Progenitor cell of endocrine pancreas (in vitro differentiated cells): ENCODE measurements around the gene SEMA3A. TPM values are rescaled to one million over a fixed set of nuclear protein-coding genes. Genes with fewer than 3 reads are reported as not detected.

Source experiments
- DNase-seq: peaks from one replicate; pipeline ENCODE4 v3.0.0; 2021; ENCODE audit warnings: low spot score; ENCODE audit not compliant: unreplicated experiment
- H3K27ac Mint-ChIP-seq: 2 replicates; pipeline ENCODE4 v1.8.0; 2021; ENCODE audit warnings: mild to moderate bottlenecking, moderate library complexity, mixed read lengths
- H3K27me3 Mint-ChIP-seq: 2 replicates; pipeline ENCODE4 v1.8.0; 2021; ENCODE audit warnings: mixed read lengths
- H3K36me3 Mint-ChIP-seq: 2 replicates; pipeline ENCODE4 v1.8.0; 2022; ENCODE audit warnings: mixed read lengths; ENCODE audit not compliant: insufficient read depth
- H3K4me1 Mint-ChIP-seq: 2 replicates; pipeline ENCODE4 v1.8.0; 2021; ENCODE audit warnings: low read depth, mixed read lengths
- H3K4me3 Mint-ChIP-seq: 2 replicates; pipeline ENCODE4 v1.8.0; 2021; ENCODE audit warnings: low read depth, mild to moderate bottlenecking, moderate library complexity, mixed read lengths
- H3K9me3 Mint-ChIP-seq: 2 replicates; pipeline ENCODE4 v1.8.0; 2021; ENCODE audit warnings: low read depth, mixed read lengths
- total RNA-seq: library from RNA; stranded (reverse); gene quantifications from 2 replicates; pipeline ENCODE4 v1.2.1, GENCODE V29; 2021
- TF ChIP-seq, protein P1 (sequence below): fragments of 200-600 bp; sonication (generic); IDR thresholded peaks from one replicate; pipeline ENCODE4 v1.5.0; 2021; ENCODE audit warnings: antibody characterized with exemption, mild to moderate bottlenecking; ENCODE audit not compliant: unreplicated experiment

Gene SEMA3A
- total RNA-seq, 1 donor from 2014 or later: 12.4 TPM

DNA sequence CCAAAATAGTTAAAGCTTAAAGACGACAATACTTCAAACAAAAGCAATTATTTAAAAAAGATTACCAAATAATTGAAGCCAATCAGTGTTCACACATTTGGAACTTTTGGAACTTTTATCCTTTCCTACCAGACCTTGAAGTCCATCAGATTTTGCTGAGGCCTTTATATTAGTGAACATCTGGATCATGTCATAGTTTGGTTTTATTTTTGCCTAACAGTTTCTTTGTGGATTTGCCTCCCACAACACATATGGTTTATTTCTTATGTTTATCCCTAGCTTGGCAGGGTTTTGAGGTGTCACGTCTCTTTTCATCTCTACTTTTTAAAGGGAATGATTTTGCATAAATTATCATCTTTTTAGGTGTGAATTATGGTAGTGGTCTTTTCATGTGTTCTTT lies 242.4 kb downstream of the SEMA3A start:
- no peak for DNase-seq
- Mint-ChIP-seq H3K4me1 (peaks cover 17% of the 10 kb centered on the region), H3K27ac (no peak overlapping the region), H3K9me3 (no peaks in the 10 kb centered on the region), H3K36me3 (no peaks in the 10 kb centered on the region), H3K4me3 (no peak overlapping the region), H3K27me3 (no peaks in the 10 kb centered on the region)
- TF ChIP-seq, protein P1, sequence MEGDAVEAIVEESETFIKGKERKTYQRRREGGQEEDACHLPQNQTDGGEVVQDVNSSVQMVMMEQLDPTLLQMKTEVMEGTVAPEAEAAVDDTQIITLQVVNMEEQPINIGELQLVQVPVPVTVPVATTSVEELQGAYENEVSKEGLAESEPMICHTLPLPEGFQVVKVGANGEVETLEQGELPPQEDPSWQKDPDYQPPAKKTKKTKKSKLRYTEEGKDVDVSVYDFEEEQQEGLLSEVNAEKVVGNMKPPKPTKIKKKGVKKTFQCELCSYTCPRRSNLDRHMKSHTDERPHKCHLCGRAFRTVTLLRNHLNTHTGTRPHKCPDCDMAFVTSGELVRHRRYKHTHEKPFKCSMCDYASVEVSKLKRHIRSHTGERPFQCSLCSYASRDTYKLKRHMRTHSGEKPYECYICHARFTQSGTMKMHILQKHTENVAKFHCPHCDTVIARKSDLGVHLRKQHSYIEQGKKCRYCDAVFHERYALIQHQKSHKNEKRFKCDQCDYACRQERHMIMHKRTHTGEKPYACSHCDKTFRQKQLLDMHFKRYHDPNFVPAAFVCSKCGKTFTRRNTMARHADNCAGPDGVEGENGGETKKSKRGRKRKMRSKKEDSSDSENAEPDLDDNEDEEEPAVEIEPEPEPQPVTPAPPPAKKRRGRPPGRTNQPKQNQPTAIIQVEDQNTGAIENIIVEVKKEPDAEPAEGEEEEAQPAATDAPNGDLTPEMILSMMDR: no peak

DNA sequence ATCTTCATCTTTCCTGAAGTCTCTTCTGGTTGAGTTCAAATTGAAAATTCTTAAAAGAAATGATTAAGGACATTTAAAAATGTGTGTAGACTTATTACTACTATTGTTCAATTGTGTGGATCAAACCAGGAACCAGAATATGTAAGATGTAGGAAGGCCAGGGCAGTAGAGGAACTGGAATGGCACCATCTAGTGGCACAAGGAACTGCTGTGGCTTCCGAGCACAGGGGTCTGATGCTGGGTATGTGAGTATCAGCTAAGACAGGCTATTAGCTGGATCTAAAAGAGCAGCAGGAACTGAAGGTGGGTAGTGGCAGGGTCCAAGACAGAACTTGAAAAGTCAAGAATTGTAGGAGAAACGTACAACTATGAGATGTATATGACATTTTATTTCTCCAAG lies 247.3 kb downstream of the SEMA3A start:
- H3K36me3 Mint-ChIP-seq: no peaks in the 10 kb centered on the region
- no peak for DNase-seq
- H3K9me3 Mint-ChIP-seq: no peaks in the 10 kb centered on the region
- TF ChIP-seq, protein P1: peak; percentile 47
- H3K27ac Mint-ChIP-seq: no peak overlapping the region
- no peaks in the 10 kb centered on the region for H3K4me1 Mint-ChIP-seq
- no peaks in the 10 kb centered on the region for H3K27me3 Mint-ChIP-seq
- H3K4me3 Mint-ChIP-seq: no peak overlapping the region

DNA sequence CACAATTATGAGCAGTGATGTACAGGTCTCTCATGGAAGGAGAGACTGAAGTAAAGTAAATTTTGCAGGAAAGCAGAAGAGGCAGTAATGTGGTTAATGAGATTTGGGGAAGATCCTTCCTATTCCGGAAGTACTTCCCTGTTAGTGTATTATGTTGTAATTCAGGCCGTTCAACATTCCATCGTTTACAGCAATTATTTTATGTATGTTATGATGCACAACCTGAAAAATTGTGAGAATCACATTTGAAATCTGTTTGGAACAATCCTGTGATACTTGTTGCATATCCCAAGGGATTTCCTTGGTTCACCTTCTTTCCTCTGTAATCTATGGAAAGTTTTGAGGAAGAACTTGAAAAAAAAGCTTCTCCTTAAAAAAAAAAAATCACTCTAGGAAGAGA lies 247.8 kb downstream of the SEMA3A start:
- no peaks in the 10 kb centered on the region for H3K27me3 Mint-ChIP-seq
- TF ChIP-seq, protein P1: no peak
- H3K36me3 Mint-ChIP-seq: no peaks in the 10 kb centered on the region

DNA sequence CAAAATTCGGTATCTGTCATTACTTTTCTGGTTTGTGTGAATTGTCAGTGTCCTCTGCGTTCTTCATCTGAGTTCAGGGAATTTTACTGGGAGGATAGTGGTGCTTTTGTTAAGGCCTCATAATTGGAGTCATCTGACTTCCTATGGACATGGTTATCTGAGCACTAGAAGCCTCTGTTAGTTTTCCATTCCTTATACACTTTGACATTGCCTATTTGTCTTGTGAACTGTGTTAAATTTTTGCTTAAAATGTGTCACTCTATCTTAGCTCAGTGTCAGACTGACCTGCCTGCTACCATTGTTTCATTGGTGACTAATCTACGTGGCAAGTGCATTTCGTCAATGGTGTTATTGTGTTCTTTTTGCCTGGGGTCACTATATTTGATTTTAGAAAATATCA lies 253.3 kb downstream of the SEMA3A start:
- no peak overlapping the region for H3K27ac Mint-ChIP-seq
- TF ChIP-seq, protein P1: no peak
- no peak overlapping the region for H3K4me3 Mint-ChIP-seq
- DNase-seq: no peak
- H3K4me1 Mint-ChIP-seq: peaks cover 7% of the 10 kb centered on the region
- H3K27me3 Mint-ChIP-seq: no peaks in the 10 kb centered on the region
- H3K9me3 Mint-ChIP-seq: peaks cover 4% of the 10 kb centered on the region
- no peaks in the 10 kb centered on the region for H3K36me3 Mint-ChIP-seq

More for the DNA sequence above, 247.8 kb downstream of the SEMA3A start:
- Mint-ChIP-seq H3K4me1 (no peaks in the 10 kb centered on the region), H3K9me3 (no peaks in the 10 kb centered on the region), H3K27ac (no peak overlapping the region), H3K4me3 (no peak overlapping the region)
- no peak for DNase-seq

DNA sequence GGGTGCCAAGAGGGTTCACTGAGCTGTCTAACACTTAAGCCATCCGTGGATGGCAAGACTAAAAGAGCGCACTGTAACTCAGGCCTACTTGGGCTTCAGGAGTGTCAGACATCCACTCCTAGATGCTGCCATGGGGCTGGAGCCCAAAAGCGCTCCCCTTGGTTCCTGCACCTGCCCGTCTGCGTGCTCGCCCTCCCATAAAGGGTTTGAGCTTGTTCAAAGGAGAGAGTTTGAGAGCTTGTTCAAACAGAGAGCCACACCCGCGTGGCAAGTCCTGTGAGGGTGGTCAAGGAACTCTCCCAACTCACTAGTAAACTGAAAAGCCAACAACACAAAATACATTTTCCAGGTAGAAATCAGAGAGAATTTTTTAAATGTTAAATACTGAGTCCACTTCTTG lies 256.7 kb downstream of the SEMA3A start:
- Mint-ChIP-seq H3K4me1 (peaks cover 7% of the 10 kb centered on the region), H3K4me3 (no peak overlapping the region), H3K27me3 (no peaks in the 10 kb centered on the region), H3K36me3 (no peaks in the 10 kb centered on the region), H3K27ac (no peak overlapping the region), H3K9me3 (peaks cover 4% of the 10 kb centered on the region)
- no peak for DNase-seq
- TF ChIP-seq, protein P1: no peak
